H9 (cell line): Measurements from ENCODE around the gene PKIB. TPM values are rescaled to one million over a fixed set of nuclear protein-coding genes. Genes with fewer than 3 reads are reported as not detected.

Experiments
- DNase-seq: peaks from one replicate; pipeline ENCODE4 v3.0.0-alpha.2; 2017
- H2AFZ ChIP-seq: one replicate; pipeline ENCODE4 v1.6.1; 2013; ENCODE audit warnings: mild to moderate bottlenecking, low read length, control low read depth, moderate library complexity
- H2AK5ac ChIP-seq: 2 replicates; pipeline ENCODE4 v1.6.1; 2013; ENCODE audit warnings: low read length, control low read depth, mixed read lengths; ENCODE audit not compliant: insufficient read length
- H2BK120ac ChIP-seq: one replicate; pipeline ENCODE4 v1.6.1; 2013; ENCODE audit warnings: low read depth, mild to moderate bottlenecking, low read length, control low read depth, inconsistent platforms; ENCODE audit not compliant: poor library complexity, severe bottlenecking
- H2BK12ac ChIP-seq: 2 replicates; pipeline ENCODE4 v1.6.1; 2013; ENCODE audit warnings: low read length, control low read depth, mixed read lengths, low read depth; ENCODE audit not compliant: insufficient read length
- H2BK15ac ChIP-seq: 2 replicates; pipeline ENCODE4 v1.6.1; 2013; ENCODE audit warnings: low read depth, low read length, control low read depth
- H2BK20ac ChIP-seq: one replicate; pipeline ENCODE4 v1.6.1; 2013; ENCODE audit warnings: low read depth, mild to moderate bottlenecking, low read length, control low read depth, inconsistent platforms; ENCODE audit not compliant: poor library complexity, severe bottlenecking
- H2BK5ac ChIP-seq: 2 replicates; pipeline ENCODE4 v1.6.1; 2013; ENCODE audit warnings: low read length, control low read depth, mixed read lengths; ENCODE audit not compliant: insufficient read length
- H3K14ac ChIP-seq: 2 replicates; pipeline ENCODE4 v1.6.1; 2013; ENCODE audit warnings: low read length, control low read depth; ENCODE audit not compliant: insufficient read depth
- H3K18ac ChIP-seq: 2 replicates; pipeline ENCODE4 v1.6.1; 2013; ENCODE audit warnings: low read depth, mild to moderate bottlenecking, mixed read lengths, low read length, control low read depth; ENCODE audit not compliant: insufficient read length
- H3K23ac ChIP-seq: 2 replicates; pipeline ENCODE4 v1.6.1; 2013; ENCODE audit warnings: low read length, control low read depth, mixed read lengths, low read depth; ENCODE audit not compliant: insufficient read length
- H3K23me2 ChIP-seq: 2 replicates; pipeline ENCODE4 v1.6.1; 2013; ENCODE audit warnings: low read depth, mild to moderate bottlenecking, mixed read lengths, low read length, control low read depth; ENCODE audit not compliant: insufficient read length, poor library complexity, severe bottlenecking
- H3K27ac ChIP-seq: 2 replicates; pipeline ENCODE4 v1.5.1; 2013; ENCODE audit warnings: low read length, control low read depth, mixed read lengths, low read depth; ENCODE audit not compliant: insufficient read length
- H3K27me3 ChIP-seq: 2 replicates; pipeline ENCODE4 v1.6.1; 2013; ENCODE audit warnings: low read length, control low read depth, inconsistent platforms; ENCODE audit not compliant: insufficient read depth
- H3K4ac ChIP-seq: 2 replicates; pipeline ENCODE4 v1.6.1; 2013; ENCODE audit warnings: low read depth, mild to moderate bottlenecking, control low read depth, inconsistent platforms, low read length, moderate library complexity
- H3K4me1 ChIP-seq: 2 replicates; pipeline ENCODE4 v1.6.1; 2013; ENCODE audit warnings: low read length, control low read depth, inconsistent platforms; ENCODE audit not compliant: insufficient read depth
- H3K4me2 ChIP-seq: 2 replicates; pipeline ENCODE4 v1.6.1; 2013; ENCODE audit warnings: low read length, control low read depth, mixed read lengths; ENCODE audit not compliant: insufficient read length, insufficient read depth
- H3K56ac ChIP-seq: 2 replicates; pipeline ENCODE4 v1.6.1; 2013; ENCODE audit warnings: low read depth, mild to moderate bottlenecking, mixed read lengths, low read length, control low read depth; ENCODE audit not compliant: insufficient read length
- H3K79me1 ChIP-seq: 2 replicates; pipeline ENCODE4 v1.6.1; 2013; ENCODE audit warnings: low read depth, mild to moderate bottlenecking, moderate library complexity, low read length, control low read depth, inconsistent platforms; ENCODE audit not compliant: insufficient read depth, poor library complexity, severe bottlenecking
- H3K79me2 ChIP-seq: 2 replicates; pipeline ENCODE4 v1.6.1; 2013; ENCODE audit warnings: low read length, control low read depth, inconsistent platforms; ENCODE audit not compliant: insufficient read depth
- H3K9ac ChIP-seq: 2 replicates; pipeline ENCODE4 v1.6.1; 2013; ENCODE audit warnings: low read length, control low read depth, mixed read lengths; ENCODE audit not compliant: insufficient read length; ENCODE audit errors: extremely low read depth
- H3K9me3 ChIP-seq: one replicate; pipeline ENCODE4 v1.6.1; 2013; ENCODE audit warnings: low read depth, low read length, inconsistent platforms; ENCODE audit not compliant: control insufficient read depth
- H3T11ph ChIP-seq: one replicate; pipeline ENCODE4 v1.6.1; 2013; ENCODE audit warnings: mild to moderate bottlenecking, low read length, control low read depth, inconsistent platforms
- H4K20me1 ChIP-seq: one replicate; pipeline ENCODE4 v1.6.1; 2013; ENCODE audit not compliant: control insufficient read depth, insufficient read length, insufficient read depth
- H4K5ac ChIP-seq: 2 replicates; pipeline ENCODE4 v1.6.1; 2013; ENCODE audit warnings: low read depth, mild to moderate bottlenecking, mixed read lengths, low read length, control low read depth; ENCODE audit not compliant: insufficient read length
- H4K8ac ChIP-seq: replicated peaks from 2 replicates; pipeline ENCODE4 v1.6.1; 2013; ENCODE audit warnings: low read length, control low read depth, mixed read lengths, low read depth; ENCODE audit not compliant: insufficient read length
- H4K91ac ChIP-seq: 2 replicates; pipeline ENCODE4 v1.6.1; 2013; ENCODE audit warnings: low read depth, mild to moderate bottlenecking, moderate library complexity, mixed read lengths, low read length, control low read depth; ENCODE audit not compliant: insufficient read length
- H3K27ac Mint-ChIP-seq, 3 experiments: 2 replicates in 2 of 3; 3 replicates in 1 of 3; pipeline ENCODE4 v1.8.0; 2020 to 2021; ENCODE audit warnings: mixed read lengths in 3 of 3, mild to moderate bottlenecking in 1 of 3, moderate library complexity in 1 of 3
- H3K27me3 Mint-ChIP-seq: 2 replicates; pipeline ENCODE4 v1.8.0; 2021; ENCODE audit warnings: low read depth, mild to moderate bottlenecking, moderate library complexity, mixed read lengths
- H3K36me3 Mint-ChIP-seq, 3 experiments: 2 replicates in 2 of 3; 3 replicates in 1 of 3; pipeline ENCODE4 v1.8.0; 2020 to 2021; ENCODE audit warnings: low read depth in 3 of 3, mixed read lengths in 3 of 3; ENCODE audit not compliant: insufficient read depth in 1 of 3
- H3K4me1 Mint-ChIP-seq, 2 experiments: 2 replicates each; pipeline ENCODE4 v1.8.0; 2020; ENCODE audit warnings: mixed read lengths in 2 of 2
- H3K4me3 Mint-ChIP-seq, 2 experiments: 2 replicates in 1 of 2; 3 replicates in 1 of 2; pipeline ENCODE4 v1.8.0; 2020 to 2021; ENCODE audit warnings: mild to moderate bottlenecking in 2 of 2, mixed read lengths in 2 of 2, moderate library complexity in 1 of 2
- H3K9me3 Mint-ChIP-seq, 2 experiments: 2 replicates in 1 of 2; 3 replicates in 1 of 2; pipeline ENCODE4 v1.8.0; 2020; ENCODE audit warnings: mild to moderate bottlenecking in 2 of 2, mixed read lengths in 2 of 2, moderate library complexity in 1 of 2
- CTCF ChIP-seq: fragments of 200-600 bp; sonication (generic); conservative IDR thresholded peaks from 3 replicates; pipeline ENCODE4 v1.8.0; 2021; ENCODE audit warnings: antibody characterized with exemption, mild to moderate bottlenecking
- total RNA-seq: library from RNA; stranded (reverse); gene quantifications from 2 replicates; pipeline ENCODE4 v1.2.1, GENCODE V29; 2021

Gene PKIB
- total RNA-seq, 1 experiment from 2014 or later = 46.5 TPM

- Histone ChIP-seq H3K4me2 (no peak overlapping the region), H4K5ac (no peak overlapping the region), H4K8ac (no peak overlapping the region), H2AK5ac (no peak overlapping the region), H3K27ac (no peak overlapping the region), H2BK20ac (no peak overlapping the region), H2BK12ac (no peak overlapping the region), H3T11ph (no peak overlapping the region), H3K23ac (no peak overlapping the region), H3K18ac (no peak overlapping the region), H3K23me2 (no peaks in the 10 kb centered on the region), H4K91ac (no peak overlapping the region), H3K79me2 (no peaks in the 10 kb centered on the region), H3K9me3 (no peaks in the 10 kb centered on the region), H2AFZ (no peak overlapping the region), H3K4ac (no peak overlapping the region), H3K9ac (no peak overlapping the region), H2BK5ac (no peak overlapping the region), H3K56ac (no peak overlapping the region), H3K4me1 (no peaks in the 10 kb centered on the region), H2BK15ac (no peak overlapping the region), H3K27me3 (no peaks in the 10 kb centered on the region), H3K79me1 (no peaks in the 10 kb centered on the region), H4K20me1 (no peaks in the 10 kb centered on the region), H2BK120ac (no peak overlapping the region), H3K14ac (no peak overlapping the region)
- Mint-ChIP-seq H3K27me3 (no peaks in the 10 kb centered on the region), H3K27ac (no peak overlapping the region), H3K4me1 (no peaks in the 10 kb centered on the region), H3K9me3 (no peaks in the 10 kb centered on the region), H3K4me3 (no peak overlapping the region), H3K36me3 (0 out of 7 replicates have a peak, but pooled peaks cover 0 to 1% (median 0%) of the 10 kb centered on the region in 3 experiments)
- no peak for TF ChIP-seq CTCF
- no peak for DNase-seq
These were observed 53.8 kb downstream of the PKIB start for GRCh38 chr6:122663981-122664380.
